UCSD-AML1 (cell line): ENCODE results near the gene PLXNA1.

Source experiments
- DNase-seq: peaks from one replicate; lab custom pipeline; 2025; ENCODE audit not compliant: unreplicated experiment; lab: John Stamatoyannopoulos, UW

Gene PLXNA1

GRCh38 chr3:126964950-126965349 is 18.0 kb upstream of the PLXNA1 start:
- DNase-seq = no peak

- DNase-seq = no peak
These were observed 17.3 kb upstream of the PLXNA1 start for GRCh38 chr3:126965526-126966080.

GRCh38 chr3:126967386-126967785 is 15.5 kb upstream of the PLXNA1 start:
- no peak for DNase-seq

DNA sequence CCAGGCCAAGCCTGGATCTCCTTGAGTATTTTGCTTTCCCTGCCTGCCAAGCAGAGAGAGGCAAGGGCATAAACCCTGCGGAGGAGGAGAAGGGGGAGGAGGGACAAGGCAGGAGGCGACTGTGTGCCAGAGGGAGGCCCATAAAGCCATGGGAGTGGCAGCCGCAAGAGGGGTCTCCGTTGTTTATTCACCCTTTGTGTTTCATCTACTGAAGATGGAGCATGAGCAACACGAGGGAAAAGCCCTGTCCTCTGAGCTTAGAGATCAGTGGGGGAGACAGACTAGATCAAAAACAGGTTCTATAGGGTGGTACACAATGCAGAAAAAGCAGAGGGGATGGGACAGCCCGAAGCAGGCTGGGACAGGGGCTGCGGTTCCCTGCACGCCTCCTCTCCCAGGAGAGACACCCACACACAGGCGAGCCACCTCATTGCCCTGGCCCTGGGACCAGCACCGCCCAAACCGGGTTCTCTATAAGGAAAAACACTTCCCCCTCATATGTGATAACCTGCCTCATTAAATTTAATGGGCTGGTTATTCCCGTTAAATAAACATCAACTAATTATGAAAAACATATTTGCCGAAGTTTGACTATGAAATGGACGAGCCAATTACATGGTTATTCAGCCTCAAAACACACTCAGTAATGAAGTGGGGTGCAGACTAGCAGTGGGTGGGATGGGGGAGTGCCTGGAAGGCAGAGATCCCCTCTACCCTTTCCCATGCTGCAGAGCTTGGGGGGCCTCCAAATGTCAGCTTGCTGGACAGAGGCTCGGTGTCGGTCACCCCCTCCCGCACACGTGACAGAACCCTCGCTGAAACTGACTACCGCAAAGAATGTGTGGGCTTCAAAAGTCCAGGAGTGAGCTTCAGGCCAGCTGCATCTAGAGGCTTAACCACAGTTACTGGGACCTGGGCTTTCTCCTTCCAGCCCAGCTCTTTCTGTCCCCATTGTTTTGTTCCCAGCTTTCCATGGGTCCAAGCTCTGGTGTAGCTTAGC is 14.2 kb upstream of the PLXNA1 start:
- DNase-seq = no peak

DNA sequence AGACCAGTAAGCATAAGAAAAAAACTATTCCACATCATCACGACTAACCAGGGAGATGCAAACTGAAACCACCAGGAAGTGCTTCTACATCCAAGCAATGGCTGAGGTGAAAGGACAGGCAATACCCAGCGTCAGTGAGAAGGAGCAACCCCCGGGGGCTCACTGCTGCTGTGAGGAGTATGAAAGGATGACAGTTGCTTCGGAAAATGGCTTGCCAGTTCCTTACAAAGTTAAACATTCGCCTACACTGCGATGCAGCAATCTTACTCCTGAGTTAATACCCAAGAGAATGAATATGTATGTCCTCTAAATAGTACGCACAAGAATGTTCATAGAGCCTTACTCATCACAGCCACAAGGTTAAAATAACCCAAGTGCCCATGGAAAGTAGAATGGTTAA is 13.3 kb upstream of the PLXNA1 start:
- no peak for DNase-seq

GRCh38 chr3:126970101-126970500 is 12.8 kb upstream of the PLXNA1 start:
- DNase-seq = no peak

DNA sequence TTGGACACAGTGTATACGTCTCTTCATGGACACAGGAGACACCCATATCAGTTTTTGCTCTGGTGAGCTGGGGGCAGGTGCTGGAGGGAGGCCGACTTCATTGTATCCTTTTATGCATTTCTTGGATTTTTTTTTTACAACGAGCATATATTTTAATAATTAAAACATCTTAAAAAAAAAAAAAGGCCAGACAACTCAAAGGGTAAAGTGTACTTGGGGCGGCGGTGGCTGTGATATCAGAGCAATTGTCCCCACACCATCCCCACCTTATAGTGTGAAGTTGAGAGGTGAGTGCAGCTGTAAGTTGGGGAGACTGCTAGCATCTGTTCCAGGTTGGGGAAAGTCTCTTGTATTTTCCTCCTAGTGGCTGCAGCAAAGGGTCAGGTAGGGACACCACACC is 12.0 kb upstream of the PLXNA1 start:
- no peak for DNase-seq

GRCh38 chr3:126971891-126972351 is 11.0 kb upstream of the PLXNA1 start:
- DNase-seq = no peak

DNA sequence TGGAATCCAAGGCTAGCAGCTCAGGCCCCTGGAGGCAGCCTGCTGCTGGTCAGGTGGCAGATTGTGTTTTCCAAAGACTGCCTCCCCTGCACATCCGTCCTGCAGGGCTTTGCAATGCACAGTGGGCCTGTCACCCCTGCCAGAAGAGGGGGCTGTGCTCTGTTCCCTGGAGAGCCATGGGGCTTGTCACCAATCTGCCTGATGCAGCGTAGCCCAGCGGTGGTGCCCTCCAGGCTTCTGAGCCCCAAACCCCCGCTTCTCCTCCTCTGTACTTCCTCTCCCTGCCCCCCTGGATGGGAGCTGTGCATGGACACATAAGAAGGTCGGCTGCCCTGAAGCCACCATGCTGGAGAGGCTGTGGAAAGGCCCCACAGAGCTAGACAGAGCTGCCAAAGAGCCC is 10.0 kb upstream of the PLXNA1 start:
- DNase-seq = no peak

DNA sequence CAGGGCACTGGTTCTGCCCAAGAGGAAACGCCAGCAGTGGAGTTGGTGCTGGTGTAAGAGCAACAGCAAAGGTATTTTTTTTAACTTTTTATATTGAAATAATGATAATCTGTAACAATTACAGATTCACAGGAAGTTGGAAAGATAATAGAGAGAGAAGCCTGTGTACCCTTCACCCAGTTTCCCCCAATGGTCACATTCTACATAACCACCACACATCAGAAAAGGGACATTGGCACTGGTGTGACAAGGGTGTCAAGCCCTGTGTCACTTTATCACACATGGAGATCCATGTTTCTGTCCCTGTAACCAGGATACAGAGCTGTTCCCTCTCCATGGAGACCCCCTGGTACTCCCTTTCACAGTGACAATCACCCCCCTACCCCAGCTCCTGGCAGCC is 9.1 kb upstream of the PLXNA1 start:
- no peak for DNase-seq

GRCh38 chr3:126974756-126975155 is 8.2 kb upstream of the PLXNA1 start:
- DNase-seq = no peak

DNA sequence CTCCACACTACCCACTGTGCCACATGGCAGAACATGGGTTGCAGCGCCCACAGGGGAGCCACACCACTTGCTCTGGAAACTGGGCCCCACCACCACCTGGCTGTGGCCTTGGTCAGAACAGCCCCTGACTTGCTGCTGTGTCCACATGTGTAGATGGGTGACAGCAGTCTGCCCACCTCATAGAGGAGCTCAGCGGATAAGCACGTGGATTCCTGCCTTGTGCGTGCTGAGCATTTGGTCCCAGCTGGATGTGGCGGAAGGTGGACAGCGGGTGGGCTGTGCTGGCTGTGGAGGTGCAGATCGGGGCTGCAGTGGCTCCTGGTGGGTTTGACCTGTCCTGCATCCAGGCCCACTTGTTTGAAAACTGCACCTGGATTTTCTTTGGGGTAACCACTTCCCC is 6.0 kb upstream of the PLXNA1 start:
- no peak for DNase-seq

DNA sequence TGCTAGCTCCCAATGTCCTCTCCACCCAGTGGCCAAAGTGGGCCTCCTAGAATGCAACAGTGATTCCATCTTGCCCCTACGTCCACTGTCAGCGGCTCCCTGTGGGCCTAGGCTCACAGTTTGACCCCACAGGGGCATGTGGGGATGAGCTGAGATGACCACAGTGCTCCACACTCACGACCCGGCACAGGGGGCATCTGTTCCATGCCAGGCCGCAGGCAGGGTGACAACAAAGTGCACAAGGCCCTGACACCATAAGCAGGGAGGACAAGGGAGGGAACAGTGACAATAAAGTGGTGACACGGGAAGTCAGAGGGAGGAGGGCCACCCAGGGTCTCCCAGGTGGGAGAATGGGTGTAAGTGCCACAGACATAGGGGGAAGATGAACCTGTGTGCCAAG is 5.1 kb upstream of the PLXNA1 start:
- no peak for DNase-seq

DNA sequence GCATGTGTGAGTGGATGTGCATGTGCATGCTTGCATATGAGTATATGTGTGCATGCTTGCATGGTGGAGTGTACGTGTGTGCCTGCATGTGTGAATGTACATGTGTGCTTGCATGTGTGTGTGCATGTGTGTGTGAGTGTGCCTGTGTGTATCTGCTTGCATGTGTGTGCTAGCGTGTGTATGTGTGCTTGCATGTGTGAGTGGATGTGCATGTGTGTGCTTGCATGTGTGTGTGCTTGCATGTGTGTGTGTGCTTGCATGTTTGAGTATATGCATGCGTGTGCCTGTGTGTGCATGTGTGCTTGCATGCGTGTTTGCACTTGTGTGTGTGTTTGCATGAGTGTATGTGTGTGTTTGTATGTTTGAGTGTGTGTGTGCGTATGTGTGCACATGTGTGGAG is 4.6 kb upstream of the PLXNA1 start:
- DNase-seq = no peak

DNA sequence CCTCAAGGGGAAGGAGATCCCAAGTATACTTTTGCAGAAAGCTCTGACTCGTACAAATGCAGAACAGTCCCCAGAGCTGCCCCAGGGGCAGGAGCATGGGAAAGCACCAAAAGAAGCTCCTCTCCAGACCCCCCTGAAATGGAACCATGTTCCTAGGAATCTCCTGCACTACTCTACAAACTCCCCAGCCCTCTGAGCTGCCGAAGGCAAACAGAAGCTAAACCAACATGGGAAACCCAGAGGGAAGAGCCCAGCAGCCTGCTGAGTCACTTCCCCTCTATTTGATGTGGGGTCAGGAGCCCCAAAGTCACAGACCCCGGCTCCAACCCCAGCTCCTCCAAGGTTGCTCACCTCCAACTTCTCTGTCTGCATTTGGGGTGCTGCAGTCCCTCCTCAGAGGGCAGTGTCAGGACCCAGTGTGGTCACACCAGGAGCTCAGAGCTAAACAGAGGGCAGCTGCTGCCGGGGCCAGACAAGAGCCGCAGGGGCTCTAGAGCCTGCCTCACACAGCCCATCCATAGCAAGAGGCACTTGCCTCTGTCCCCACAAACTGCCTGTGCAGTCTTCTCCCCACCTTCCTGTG is 3.8 kb upstream of the PLXNA1 start:
- DNase-seq = no peak

DNA sequence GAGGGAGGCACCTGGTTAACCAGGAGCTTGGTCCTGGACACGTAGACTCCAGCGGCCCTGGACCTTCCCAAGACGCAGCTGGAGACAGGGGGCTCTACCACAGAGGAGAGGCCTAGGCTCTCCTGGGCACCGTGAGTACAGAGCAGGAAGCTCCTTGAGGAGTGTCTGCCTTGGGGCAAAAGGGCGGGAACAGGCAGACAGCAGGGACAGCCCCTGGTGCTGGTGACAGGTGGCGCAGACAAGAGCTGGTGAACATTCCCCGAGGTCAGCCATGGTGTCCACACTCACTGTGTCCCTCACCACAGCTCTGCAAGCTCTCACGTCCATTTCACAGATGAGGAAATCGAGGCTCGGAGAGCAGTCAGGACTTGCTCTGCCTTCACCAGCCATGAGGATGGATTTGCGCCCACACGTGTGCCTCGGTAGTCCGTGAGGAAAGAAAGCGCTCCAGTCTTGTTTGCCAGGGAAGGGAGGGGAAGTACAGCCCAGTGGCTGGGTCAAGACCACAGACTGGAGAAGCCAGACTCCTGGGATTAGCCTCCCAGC is 2.6 kb upstream of the PLXNA1 start:
- DNase-seq = no peak

DNA sequence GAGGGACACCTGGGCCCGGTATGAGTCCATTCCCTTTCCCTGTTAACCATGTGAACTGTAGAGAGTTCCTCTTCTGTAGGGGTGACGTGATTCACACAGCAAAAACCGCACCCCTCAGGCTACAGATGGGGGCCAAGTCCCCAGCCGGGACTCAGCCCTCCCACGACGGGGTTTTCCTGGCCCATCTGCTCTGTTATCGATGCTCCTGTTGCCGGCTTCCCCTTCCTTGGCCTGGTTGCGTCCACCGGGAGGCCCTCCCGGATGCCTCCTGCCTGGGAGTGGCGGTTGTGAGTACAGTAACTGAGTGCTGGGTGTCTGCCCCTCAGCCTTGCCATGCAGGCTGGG is 817 bp upstream of the PLXNA1 start:
- DNase-seq = no peak

DNA sequence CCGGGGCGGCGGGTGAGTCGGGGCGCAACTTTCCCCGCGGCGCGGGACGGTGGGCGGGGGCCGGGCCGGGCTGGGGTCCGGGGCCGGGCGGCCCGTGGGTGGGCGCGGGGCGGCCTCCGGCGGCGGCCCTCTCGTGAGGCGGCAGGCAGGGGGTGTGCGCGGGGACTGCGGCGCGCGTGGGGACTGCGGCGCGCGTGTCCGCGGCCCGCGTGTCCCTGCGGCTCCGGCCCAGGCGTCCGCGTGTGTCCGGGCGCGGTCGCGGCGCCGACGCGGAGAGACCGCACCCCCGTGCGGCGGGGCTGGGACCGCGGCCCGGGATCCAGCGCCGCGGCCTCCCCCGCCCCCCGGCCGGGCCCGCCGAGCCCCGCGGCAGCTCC is 349 bp downstream of the PLXNA1 start:
- DNase-seq = no peak

- DNase-seq = no peak
These were observed 907 bp downstream of the PLXNA1 start for GRCh38 chr3:126983653-126984390.

- DNase-seq = no peak
These were observed 1.6 kb downstream of the PLXNA1 start for GRCh38 chr3:126984391-126985131.
